Epidermal melanocyte (primary cell): ENCODE data around the gene DKK3.
A peak's percentile ranks its signal among the peaks of the same experiment; 100 is the strongest.

Source experiments
- DNase-seq: peaks from one replicate; pipeline ENCODE4 v3.0.0; 2011; ENCODE audit warnings: low spot score; ENCODE audit not compliant: insufficient read length

DKK3 gene

DNA sequence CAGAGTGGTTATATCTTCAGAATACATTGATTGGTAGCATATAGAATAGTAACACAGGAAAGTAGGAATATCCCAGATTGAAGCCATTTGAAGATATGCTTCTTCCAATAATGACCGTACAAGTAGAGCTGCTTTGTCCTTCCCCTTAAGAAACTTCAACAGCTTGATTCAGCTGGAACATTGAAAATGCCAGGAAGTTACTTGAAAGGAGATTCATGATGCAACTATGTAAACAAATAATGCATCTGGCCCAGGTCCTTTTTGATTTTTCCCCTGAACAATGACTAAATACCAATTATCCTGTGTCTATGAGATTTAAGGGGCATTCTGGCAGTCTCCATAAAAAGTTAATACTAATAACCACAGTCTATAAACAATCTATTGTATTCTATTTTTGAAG, 3.0 kb downstream of the DKK3 start:
- no peak for DNase-seq

DNA sequence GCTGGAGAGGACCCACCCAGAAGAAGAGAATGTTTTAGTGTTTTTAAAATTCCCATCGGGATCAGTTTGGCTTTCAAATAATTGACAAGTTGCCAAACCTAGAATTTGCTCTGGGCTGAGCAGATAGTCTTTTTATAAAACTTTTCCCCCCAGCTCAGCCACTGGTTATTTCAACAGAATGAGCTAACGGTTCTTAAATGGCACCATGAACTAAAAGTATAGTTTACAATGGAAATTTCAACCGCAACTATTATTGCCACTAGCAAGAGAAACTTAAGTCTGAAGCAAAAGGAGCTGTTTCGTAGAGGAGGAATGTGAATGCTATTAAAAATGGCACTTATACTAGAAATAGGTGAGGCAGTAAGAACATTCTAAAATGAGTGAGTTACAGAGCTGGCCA, 3.4 kb downstream of the DKK3 start:
- no peak for DNase-seq

DNA sequence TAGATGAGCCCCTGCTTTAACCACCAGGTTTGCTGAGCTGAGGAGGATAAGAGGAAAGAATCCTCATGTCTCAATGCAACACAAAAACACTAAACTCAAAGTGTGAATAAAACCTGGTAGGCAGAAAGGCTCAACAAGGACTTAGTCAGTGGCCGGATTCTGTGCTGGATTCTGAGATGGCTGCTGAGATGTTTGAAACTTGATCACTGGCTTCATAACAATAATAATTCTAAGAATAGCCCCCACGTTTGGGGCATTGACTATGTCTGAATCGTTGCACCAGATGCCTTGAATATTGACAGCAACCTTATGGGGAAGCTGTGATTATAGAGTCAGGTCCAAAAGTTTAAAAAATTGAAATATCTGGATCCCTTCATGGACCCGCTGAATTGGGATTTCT, 4.6 kb downstream of the DKK3 start:
- DNase-seq: no peak

DNA sequence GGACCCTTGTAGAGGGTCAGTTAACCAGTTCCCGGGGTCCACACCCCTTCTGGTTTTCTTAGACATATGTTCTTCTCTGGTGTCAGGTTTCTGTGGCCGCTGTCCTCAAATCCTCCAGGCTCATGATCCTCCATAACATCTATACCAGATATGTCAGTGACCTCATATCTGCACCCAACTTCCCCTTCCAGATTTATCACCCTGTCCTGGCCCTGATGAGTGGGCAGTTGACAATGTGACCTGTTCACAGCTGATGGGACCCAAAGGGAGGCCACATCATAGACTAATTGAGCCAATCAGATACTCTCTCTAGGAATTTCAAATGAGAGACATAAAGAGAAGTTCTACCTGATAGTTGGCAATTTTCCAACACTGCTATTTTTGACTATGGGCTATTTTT, 5.1 kb downstream of the DKK3 start:
- no peak for DNase-seq

DNA sequence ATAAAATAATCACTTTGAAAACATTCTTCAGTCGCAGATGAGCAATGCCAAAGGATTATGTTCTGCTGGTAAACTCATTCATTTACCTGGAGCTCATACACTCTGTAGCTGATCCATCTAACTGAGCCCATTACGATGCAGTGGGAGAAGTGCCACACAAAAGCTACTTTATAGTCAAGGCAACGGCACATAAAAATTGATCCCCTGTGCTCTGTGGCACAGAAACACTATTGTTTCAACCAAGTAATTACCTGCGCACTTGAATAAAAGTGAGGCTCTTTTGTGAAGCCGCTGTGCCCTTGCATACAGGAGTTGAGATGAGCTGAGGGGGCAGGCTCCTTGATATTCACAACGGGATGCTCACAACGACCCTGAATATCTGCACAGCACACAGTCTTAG, 7.2 kb downstream of the DKK3 start:
- no peak for DNase-seq

DNA sequence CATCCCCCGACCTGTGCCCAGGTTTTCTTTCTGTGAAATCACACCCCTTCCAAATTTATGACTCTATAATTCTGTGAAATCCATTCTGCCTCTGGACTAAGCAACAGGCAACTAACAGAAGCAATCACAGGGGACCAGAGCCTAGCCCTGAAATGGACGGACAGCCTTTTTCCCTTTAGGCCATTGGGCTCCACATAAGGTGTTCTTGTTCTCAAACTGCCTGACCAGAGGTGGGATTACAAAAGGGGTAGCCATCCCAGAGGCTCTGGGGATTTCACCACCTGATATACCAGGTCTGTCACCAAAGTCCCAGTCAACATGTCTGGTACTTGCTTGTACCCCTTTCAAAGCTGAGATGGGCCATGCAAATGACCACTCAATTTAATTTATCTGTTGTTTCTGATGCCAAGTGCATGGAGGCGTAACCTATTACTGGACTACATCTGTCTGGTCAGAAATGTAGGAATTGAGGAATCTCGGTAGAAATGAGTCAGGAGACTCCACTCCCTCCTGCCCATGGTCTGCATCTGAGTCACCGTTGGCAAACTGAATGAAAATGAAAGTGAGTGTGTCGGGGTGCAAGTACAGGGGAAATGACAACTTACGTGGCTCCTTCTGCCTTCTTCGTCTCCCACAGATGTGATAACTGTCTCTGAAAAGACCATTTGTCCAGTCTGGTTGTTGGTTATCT, 10.2 kb downstream of the DKK3 start:
- no peak for DNase-seq

DNA sequence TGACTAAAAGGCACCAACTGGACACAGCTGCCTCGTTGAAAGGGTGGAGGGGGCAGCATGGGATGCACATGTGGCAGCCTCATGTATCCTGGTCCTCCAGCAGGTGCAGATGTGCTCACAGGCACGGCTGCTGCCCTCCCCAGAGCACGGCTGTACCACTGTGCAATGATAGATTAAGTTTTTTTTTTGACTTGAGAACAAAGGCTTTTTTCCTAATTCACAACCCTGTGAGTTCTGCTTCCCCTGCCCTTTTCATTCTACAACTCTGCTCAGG, 11.4 kb downstream of the DKK3 start:
- DNase-seq: no peak

DNA sequence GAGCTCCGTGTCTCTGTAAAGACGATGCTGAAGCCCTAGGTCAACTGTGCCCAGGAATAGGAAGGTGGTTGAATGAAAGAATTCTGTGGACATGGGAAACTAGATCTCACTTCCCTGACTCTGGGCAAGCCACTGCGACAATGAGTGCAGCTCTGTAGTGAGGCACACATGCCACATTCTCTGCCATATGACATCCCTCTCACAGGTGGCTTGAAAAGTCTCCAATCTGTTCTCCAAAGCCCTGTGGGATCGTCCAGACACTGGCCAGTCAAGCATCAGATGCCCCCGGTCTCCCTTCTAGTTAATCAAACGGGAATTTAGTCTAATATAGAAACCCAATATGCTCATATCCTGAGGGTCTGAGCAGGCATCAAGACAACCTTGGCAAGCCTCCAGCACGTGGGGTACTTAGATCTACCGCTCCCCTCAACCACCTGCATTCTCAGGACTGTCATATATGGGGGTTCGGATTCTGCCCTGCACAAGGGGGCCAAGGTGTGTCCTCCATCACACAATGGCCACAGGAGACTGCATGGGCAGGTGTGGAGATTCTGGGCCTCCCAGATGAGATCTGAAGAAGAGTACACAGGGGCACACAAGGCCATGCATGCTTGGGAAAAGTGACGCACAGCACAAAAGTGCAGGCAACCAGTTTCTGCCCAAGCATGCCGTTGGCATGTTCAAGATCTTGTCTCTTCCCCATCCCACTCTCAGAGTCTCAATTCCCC, 11.9 kb downstream of the DKK3 start:
- DNase-seq: no peak

DNA sequence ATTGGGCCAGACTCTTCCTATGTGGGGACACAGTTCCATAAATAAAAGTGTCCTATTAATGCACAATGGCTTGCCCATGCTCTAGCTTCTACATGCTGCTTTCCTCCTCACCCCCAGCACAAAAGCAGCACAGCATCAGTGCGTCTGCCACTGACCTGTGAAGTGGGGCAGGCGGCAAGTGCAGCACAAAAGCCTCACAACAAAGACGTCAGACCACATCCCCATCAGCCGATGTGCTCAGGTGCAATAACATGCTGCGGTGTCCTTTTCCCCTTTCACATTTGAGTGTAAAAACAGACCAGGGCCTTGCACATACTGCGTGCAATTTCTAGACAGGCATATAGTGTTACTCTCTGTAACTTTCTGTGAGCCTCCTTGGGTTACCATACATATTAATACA, 12.8 kb downstream of the DKK3 start:
- DNase-seq: no peak

DNA sequence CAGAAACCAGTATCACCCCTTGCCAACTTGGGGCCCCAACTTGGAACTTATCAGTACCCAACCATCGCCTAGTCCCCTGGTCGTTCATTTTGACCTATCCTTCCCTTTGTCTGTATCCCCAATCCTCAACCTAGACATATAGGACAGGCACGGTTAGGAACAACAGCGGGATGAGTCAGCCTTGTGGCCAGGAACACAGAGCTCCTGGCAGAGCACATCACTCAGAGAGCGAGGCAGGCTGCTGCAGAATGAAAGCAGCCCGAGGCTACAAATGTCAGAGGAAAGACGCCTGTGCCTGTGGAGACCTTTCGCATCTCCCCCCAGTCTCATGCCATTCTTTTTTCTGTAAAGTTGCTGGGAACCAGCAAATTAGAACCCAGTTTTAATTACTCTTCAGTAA, 14.6 kb downstream of the DKK3 start:
- DNase-seq: peak; percentile 59

DNA sequence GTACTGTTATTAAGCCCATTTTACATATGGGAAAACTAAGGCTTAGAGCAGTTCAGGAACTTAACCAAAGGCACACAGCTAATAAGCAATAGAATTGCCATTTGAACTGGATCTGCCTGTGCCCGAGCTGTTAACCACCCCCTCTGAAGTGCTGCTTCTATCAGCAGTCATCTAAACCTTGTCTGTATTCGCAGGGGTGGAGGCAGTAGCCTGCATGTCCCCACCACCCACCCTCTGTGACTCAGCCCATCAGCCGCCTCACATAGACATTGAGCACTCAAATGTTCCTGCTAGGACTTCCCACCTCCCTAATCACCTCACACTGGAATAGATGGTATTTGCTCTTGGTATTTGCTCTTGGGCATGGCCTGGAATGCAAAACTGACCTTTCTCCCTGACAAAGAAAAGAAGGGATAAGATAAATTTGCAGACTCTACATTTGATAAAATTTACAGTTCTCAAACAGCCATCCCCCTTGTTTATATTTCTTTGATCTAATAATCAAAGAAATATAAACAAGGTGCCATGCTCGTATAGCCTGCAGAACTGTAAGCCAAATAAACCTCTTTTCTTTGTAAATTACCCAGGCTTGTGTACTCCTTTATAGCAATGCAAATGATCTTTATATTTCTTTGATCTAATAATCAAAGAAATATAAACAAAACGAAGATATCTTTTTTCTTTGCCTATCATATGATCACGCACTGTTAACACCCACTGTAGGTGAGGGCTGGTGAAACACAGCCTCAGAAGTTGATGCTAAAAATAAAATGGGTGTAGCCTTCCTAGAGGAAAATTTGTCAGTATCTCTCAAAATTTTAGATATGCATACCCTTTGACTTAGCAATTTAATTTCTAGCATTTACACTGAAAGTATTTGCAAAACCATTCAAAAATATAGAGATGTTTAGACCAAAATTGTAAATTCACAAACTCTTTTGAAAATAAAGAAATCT, 15.9 kb downstream of the DKK3 start:
- DNase-seq: no peak

DNA sequence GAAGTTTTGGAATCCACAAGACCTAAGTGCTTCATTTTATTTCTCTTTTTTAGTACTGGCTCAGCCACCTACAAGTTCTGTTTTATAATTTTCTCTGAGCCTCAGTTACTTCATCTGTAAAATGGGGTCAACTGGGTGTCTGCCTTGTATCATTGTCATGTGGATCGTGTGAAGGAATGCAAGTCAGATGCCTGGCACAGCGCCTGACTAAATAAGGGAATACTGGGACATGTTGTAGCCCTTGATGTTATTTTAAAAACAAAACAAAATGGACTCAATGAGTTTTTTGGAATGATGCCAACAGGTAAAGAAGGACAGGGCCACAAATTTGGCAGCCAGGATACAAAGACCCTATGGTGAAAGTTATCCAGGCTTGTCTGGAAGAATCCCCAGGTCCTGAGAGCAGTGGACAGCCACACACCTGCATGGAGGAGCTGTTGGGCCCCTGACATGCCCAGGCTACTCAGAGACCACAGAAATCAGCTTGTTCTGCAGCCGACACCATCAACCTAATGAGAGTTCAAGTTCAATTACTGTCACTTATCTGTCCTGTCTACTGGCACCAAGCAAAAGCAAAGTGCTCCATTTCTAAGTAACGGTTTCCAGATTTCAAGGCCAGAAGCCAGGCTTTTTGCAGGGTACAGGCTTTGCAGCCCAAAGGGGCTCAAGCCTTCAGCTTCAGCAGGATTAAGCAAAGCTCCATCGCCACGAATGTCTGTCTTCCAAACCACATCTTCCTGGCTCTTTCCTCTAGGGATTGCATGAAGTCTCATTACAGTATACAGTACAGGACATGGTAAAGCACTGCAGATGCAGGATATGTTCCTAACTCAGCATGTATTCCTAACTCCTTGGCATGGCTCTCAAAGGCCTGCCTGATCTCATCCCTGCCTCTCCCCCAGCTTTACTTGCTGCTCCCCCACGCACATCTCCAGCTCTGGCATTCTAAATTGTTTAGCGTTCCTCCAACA, 18.4 kb downstream of the DKK3 start:
- no peak for DNase-seq

DNA sequence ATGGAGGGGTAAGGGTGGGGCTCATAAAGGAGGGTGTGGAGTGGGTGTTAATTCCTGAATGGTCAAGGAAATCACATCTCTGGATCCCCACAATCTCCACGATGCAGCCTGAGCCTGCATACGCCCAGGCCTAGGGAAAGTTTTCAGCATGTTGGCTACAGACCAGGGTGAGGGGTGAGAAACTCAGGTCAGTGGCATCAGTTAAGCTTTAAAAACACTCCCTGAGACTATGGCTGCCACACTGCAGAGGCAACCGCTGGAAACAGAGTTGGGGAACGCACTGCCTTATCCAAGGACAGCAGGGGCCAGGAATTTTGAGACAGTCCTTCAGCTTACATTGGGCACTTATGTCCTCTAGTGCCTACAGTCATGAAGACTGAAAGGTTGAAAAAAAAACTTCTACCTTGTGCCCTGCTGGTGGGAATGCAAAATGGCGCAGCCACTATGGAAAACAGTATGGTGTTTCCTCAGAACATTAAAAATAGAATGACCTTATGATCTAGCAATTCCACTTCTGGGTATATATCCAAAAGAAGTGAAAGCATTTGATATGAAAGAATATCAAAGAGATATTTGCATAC, 19.7 kb downstream of the DKK3 start:
- no peak for DNase-seq

DNA sequence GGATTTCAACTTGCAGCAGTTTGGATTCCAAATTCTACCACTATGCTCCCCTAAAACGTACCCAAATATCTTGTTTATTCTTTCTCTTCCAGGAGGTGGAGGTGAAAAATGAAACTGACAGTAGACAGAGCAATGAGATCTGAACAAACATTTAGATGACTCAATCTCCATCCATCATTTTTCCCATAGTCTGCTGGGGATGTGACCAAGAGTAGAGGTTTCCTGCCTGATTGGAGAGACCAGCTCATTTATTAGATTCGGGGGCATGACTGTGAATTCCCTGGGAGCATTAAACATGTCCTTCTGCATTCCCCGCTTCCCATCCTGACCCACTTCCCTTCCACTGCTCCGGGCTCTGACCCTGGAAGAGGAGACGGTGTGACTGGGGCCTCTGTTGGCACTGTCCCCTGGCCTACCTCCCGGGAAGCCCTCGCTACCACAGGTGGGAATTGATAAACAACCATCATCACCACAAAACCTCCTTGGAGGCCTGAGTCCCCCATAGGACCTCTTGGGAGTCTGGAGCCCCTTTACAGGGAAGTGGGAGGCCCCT, 20.3 kb downstream of the DKK3 start:
- no peak for DNase-seq

DNA sequence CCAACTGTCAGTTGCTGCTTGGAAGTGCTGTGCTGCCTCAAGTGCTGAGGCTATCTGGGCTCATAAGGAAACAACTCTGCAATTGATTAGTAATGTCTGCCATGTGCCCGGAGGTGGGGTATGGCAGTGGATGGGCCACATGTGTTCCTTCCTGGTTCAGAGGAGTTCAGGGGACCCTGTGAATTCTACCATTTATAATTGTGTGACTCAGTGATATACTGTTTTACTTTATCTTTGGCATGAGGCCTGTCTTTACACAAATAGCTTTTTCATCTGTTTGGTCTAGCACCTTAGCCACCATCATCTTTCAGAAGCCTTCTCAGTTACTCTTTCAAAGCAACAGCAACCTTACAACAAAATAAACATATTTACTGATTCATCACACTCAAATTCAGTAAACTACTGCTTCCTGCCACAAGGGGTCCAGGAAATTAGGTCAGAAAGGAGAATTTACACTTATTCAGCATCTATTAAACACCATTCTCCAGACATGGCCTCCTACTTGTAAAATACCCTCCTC, 20.9 kb downstream of the DKK3 start:
- DNase-seq: no peak

DNA sequence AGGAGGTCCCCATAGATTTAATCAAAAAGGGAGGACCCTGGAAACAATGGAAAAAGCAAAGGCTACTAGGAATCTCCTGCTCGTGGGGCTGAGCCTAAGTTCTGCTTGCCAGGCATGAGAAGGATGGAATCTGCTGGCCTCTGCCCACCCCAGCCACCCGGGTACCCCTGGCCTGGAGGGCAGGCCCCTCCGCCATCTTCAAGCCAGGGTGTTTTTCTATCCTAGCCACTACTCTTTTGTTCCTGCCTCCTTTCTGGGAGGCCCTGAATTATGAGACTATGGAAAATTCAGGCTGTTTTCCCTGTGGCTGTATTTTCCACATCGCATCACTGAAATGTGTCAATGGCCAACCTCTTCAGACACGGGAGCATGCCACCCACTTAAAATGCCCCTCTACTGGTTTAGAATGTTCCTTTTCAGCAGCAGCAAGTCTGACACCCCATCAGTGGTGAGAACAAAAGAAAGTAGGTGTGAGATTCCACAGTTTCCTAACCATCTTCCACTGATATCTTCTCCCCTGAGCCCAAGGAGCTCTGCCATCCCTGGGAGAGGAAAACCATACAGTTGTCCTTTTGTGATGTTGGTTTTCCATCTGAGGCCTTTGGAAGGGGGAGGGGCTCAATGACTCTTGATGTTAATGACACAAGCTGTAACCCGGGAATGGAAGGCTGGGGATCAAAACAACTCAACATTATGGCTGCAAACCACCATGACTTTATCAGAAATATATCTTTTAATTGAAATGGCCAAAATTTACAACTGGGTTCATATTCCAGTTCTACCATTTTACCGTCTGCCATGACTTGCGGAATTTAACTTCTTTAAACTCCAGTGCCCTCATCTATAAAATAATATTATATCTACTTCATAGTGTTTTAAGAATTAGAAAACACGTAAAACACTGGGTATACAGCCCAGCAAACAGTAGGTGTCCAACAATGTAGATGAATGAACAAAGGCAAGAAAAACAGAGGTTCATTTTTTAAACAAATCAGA, 22.2 kb downstream of the DKK3 start:
- no peak for DNase-seq

DNA sequence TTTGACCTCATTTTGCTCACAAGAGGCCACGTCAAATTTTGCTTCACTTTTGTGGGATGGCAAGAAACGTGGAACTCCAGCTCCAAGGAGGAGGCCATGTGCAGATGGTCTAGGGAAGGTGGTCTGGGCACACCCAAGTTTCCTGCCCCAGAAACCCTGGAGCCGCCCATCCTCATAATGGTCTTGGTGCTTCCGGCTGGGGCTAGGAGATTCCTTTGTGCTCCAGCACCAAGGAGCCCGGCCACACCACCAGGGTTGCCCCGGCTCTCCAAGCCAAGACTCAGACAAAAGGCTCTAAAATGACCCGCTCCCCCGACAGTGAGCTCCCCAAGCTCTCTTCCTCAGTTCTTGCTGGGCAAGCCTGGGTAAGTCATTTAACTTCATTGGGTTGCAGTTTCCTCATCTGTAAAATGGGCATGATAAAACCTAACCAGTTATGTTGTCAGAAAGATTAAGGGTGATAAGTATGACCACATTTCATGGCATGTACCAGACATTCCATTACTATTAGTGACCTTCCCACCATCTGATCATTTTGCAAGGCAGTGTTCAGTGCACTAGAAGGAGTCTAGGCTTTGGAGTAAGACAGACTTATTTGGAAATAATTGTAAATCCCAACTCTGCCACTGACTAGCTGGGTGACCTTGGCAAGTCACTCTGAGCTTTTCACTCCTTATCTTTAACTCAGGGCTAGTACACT, 23.3 kb downstream of the DKK3 start:
- no peak for DNase-seq

DNA sequence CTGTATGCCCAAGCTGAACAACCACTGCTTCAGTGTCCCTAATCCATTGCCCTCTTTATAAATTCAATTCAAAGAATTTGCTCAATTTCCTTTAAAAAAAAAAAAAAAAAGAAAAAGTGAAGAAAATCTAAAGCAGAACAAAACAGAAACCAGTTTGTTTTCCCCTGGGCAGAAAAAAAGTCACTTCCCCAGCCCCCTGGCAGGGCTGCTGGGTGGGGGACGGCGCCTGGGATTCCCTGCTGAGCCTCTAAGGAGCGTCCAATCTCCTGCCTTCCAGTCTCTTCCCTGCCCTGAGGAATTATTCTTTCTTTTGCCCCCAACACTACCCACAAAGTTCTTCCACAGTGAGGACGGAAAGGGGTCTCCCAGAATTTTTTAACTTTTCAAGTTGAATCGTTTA, 23.9 kb downstream of the DKK3 start:
- no peak for DNase-seq
